ENCODE data around the gene CHKB.

DNA sequence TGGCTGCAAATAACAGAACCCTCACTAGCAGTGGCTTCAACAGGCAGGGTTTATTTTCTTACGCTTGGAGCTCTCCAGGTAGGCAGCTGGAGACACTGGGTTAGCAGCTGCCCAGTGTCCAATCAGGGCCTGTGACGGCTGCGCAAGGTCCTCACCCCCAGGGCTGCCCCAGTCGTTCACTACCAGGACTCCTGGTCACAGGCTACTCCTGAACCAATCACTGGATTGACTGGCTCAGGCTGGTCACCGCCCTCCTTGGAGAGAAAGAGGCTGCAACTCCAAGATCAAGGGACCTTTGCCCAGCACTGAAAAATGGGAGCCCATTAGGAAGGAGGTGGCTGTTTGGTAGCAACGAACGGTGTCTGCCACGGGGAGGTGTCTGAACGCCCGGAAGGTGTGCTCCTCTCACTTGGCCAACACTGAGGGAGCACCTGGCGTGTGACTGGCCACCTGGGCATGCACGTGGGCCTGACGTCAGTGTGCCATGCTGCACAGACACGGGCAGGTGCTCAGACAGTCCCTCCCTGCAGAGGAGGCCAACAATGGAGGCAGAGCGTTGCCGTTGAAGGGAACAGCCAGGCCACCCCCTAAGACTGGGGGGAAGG, 40.2 kb upstream of the CHKB start:
- no peak for TF ChIP-seq POLR2A (IDR thresholded peaks at IDR 0.05; ENCODE audit: low read depth, low read length)
- TF ChIP-seq, protein P1, sequence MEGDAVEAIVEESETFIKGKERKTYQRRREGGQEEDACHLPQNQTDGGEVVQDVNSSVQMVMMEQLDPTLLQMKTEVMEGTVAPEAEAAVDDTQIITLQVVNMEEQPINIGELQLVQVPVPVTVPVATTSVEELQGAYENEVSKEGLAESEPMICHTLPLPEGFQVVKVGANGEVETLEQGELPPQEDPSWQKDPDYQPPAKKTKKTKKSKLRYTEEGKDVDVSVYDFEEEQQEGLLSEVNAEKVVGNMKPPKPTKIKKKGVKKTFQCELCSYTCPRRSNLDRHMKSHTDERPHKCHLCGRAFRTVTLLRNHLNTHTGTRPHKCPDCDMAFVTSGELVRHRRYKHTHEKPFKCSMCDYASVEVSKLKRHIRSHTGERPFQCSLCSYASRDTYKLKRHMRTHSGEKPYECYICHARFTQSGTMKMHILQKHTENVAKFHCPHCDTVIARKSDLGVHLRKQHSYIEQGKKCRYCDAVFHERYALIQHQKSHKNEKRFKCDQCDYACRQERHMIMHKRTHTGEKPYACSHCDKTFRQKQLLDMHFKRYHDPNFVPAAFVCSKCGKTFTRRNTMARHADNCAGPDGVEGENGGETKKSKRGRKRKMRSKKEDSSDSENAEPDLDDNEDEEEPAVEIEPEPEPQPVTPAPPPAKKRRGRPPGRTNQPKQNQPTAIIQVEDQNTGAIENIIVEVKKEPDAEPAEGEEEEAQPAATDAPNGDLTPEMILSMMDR (IDR thresholded peaks at IDR 0.05 in 2 of 3, conservative IDR thresholded peaks at IDR 0.05 in 1 of 3; ENCODE audit: control insufficient read depth in 2 of 3, extremely low read depth in 1 of 3, insufficient read depth in 1 of 3, low read depth in 3 of 3, low read length in 3 of 3), result no peak

All from GM12878 (cell line).